Activated T-cell treated with anti-CD3 and anti-CD28 coated beads, Interleukin-2, amount 50 U/mL, for 4 hours (primary cell): Measurements from ENCODE around the gene SH3PXD2B. TPM values are rescaled to one million over a fixed set of nuclear protein-coding genes. Genes with fewer than 3 reads are reported as not detected.
"Not testable (repeated sequence)": the region's sequence is repeated elsewhere in the genome, so short reads cannot be mapped to it uniquely, and the experiment has no call there.

ENCODE experiments used
- ATAC-seq, 2 donors: fragments of 200-7000 bp; cut with Tn5 transposase; one replicate each; pipeline ENCODE4 v1.10.0; 2021
- DNase-seq: peaks from one replicate; pipeline ENCODE4 v3.0.0-alpha.2; 2020
- H3K27me3 Mint-ChIP-seq: one replicate; pipeline ENCODE4 v1.8.0; 2021; ENCODE audit warnings: low read depth, mixed read lengths
- H3K36me3 Mint-ChIP-seq: one replicate; pipeline ENCODE4 v1.8.0; 2022; ENCODE audit warnings: mixed read lengths; ENCODE audit not compliant: insufficient read depth
- H3K4me1 Mint-ChIP-seq: one replicate; pipeline ENCODE4 v1.8.0; 2021; ENCODE audit warnings: low read depth, mixed read lengths
- H3K4me3 Mint-ChIP-seq: one replicate; pipeline ENCODE4 v1.8.0; 2021; ENCODE audit warnings: mild to moderate bottlenecking, moderate library complexity, mixed read lengths
- H3K9me3 Mint-ChIP-seq: one replicate; pipeline ENCODE4 v1.8.0; 2021; ENCODE audit warnings: mixed read lengths
- total RNA-seq, 3 donors: library from RNA; stranded (reverse); gene quantifications; one replicate each; pipeline ENCODE4 v1.2.1, GENCODE V29; 2021

SH3PXD2B gene
- total RNA-seq, 3 donors from 2014 or later = 0.21 to 0.96 (median 0.92) TPM

GRCh38 chr5:172344855-172345409, 109.4 kb downstream of the SH3PXD2B start:
- Mint-ChIP-seq H3K27me3 (peaks cover 3% of the 10 kb centered on the region), H3K4me1 (no peaks in the 10 kb centered on the region), H3K36me3 (no peaks in the 10 kb centered on the region), H3K4me3 (no peak overlapping the region), H3K9me3 (no peaks in the 10 kb centered on the region)
- ATAC-seq = no peak
- DNase-seq = no peak

GRCh38 chr5:172343741-172344140, 110.6 kb downstream of the SH3PXD2B start:
- H3K4me3 Mint-ChIP-seq = no peak overlapping the region
- no peak for ATAC-seq
- DNase-seq = no peak
- peaks cover 3% of the 10 kb centered on the region for H3K27me3 Mint-ChIP-seq
- no peaks in the 10 kb centered on the region for H3K36me3 Mint-ChIP-seq
- H3K9me3 Mint-ChIP-seq = no peaks in the 10 kb centered on the region
- H3K4me1 Mint-ChIP-seq = no peaks in the 10 kb centered on the region

GRCh38 chr5:172342918-172343317, 111.4 kb downstream of the SH3PXD2B start:
- no peaks in the 10 kb centered on the region for H3K9me3 Mint-ChIP-seq
- DNase-seq = no peak
- ATAC-seq = no peak
- no peak overlapping the region for H3K4me3 Mint-ChIP-seq
- H3K27me3 Mint-ChIP-seq = peaks cover 3% of the 10 kb centered on the region
- no peaks in the 10 kb centered on the region for H3K36me3 Mint-ChIP-seq
- no peaks in the 10 kb centered on the region for H3K4me1 Mint-ChIP-seq

GRCh38 chr5:172339264-172340180, 114.8 kb downstream of the SH3PXD2B start:
- no peak overlapping the region for H3K4me3 Mint-ChIP-seq
- peaks cover 7% of the 10 kb centered on the region for H3K27me3 Mint-ChIP-seq
- ATAC-seq (no peak), DNase-seq (no peak)
- H3K36me3 Mint-ChIP-seq = no peaks in the 10 kb centered on the region
- no peaks in the 10 kb centered on the region for H3K9me3 Mint-ChIP-seq
- no peaks in the 10 kb centered on the region for H3K4me1 Mint-ChIP-seq

- no peaks in the 10 kb centered on the region for H3K4me1 Mint-ChIP-seq
- H3K36me3 Mint-ChIP-seq = no peaks in the 10 kb centered on the region
- no peaks in the 10 kb centered on the region for H3K9me3 Mint-ChIP-seq
- ATAC-seq (no peak), DNase-seq (no peak)
- no peak overlapping the region for H3K4me3 Mint-ChIP-seq
- H3K27me3 Mint-ChIP-seq = peaks cover 3% of the 10 kb centered on the region
Measured at GRCh38 chr5:172336676-172337285, 117.5 kb downstream of the SH3PXD2B start.

GRCh38 chr5:172336264-172336663, 118.1 kb downstream of the SH3PXD2B start:
- Mint-ChIP-seq H3K9me3 (no peaks in the 10 kb centered on the region), H3K4me3 (no peak overlapping the region), H3K36me3 (no peaks in the 10 kb centered on the region), H3K27me3 (peaks cover 3% of the 10 kb centered on the region), H3K4me1 (no peaks in the 10 kb centered on the region)
- DNase-seq (no peak), ATAC-seq (no peak)

GRCh38 chr5:172335721-172336120, 118.6 kb downstream of the SH3PXD2B start:
- DNase-seq (no peak), ATAC-seq (no peak)
- H3K36me3 Mint-ChIP-seq = no peaks in the 10 kb centered on the region
- no peaks in the 10 kb centered on the region for H3K9me3 Mint-ChIP-seq
- no peak overlapping the region for H3K4me3 Mint-ChIP-seq
- no peaks in the 10 kb centered on the region for H3K4me1 Mint-ChIP-seq
- H3K27me3 Mint-ChIP-seq = peaks cover 3% of the 10 kb centered on the region

- Mint-ChIP-seq H3K27me3 (peaks cover 3% of the 10 kb centered on the region), H3K4me1 (no peaks in the 10 kb centered on the region)
Measured at GRCh38 chr5:172334641-172335040, 119.7 kb downstream of the SH3PXD2B start.

GRCh38 chr5:172334196-172334595, 120.1 kb downstream of the SH3PXD2B start:
- Mint-ChIP-seq H3K27me3 (peaks cover 3% of the 10 kb centered on the region), H3K4me1 (no peaks in the 10 kb centered on the region), H3K4me3 (no peak overlapping the region), H3K36me3 (no peaks in the 10 kb centered on the region), H3K9me3 (no peaks in the 10 kb centered on the region)
- ATAC-seq (no peak), DNase-seq (no peak)

More at GRCh38 chr5:172334641-172335040, 119.7 kb downstream of the SH3PXD2B start:
- H3K4me3 Mint-ChIP-seq = no peak overlapping the region
- ATAC-seq = no peak
- H3K36me3 Mint-ChIP-seq = no peaks in the 10 kb centered on the region
- DNase-seq = no peak
- H3K9me3 Mint-ChIP-seq = no peaks in the 10 kb centered on the region

GRCh38 chr5:172326901-172327300, 127.4 kb downstream of the SH3PXD2B start:
- not testable (repeated sequence) for DNase-seq, H3K4me1 Mint-ChIP-seq, ATAC-seq, H3K27me3 Mint-ChIP-seq, H3K36me3 Mint-ChIP-seq, H3K4me3 Mint-ChIP-seq, H3K9me3 Mint-ChIP-seq

GRCh38 chr5:172325452-172325851, 128.9 kb downstream of the SH3PXD2B start:
- DNase-seq (no peak), ATAC-seq (no peak)
- Mint-ChIP-seq H3K36me3 (no peaks in the 10 kb centered on the region), H3K9me3 (no peaks in the 10 kb centered on the region), H3K4me1 (peaks cover 2% of the 10 kb centered on the region), H3K4me3 (no peak overlapping the region), H3K27me3 (no peaks in the 10 kb centered on the region)

GRCh38 chr5:172322028-172322965, 132.0 kb downstream of the SH3PXD2B start:
- no peak overlapping the region for H3K4me3 Mint-ChIP-seq

GRCh38 chr5:172321593-172321992, 132.7 kb downstream of the SH3PXD2B start:
- Mint-ChIP-seq H3K27me3 (no peaks in the 10 kb centered on the region), H3K4me3 (no peak overlapping the region), H3K36me3 (no peaks in the 10 kb centered on the region), H3K4me1 (peaks cover 2% of the 10 kb centered on the region), H3K9me3 (no peaks in the 10 kb centered on the region)
- no peak for DNase-seq
- ATAC-seq = no peak

More at GRCh38 chr5:172322028-172322965, 132.0 kb downstream of the SH3PXD2B start:
- Mint-ChIP-seq H3K4me1 (peaks cover 2% of the 10 kb centered on the region), H3K27me3 (no peaks in the 10 kb centered on the region), H3K36me3 (no peaks in the 10 kb centered on the region), H3K9me3 (no peaks in the 10 kb centered on the region)
- DNase-seq (no peak), ATAC-seq (no peak)
